Endodermal cell (in vitro differentiated cells): ENCODE data around the gene PRKAG2. TPM values are rescaled to one million over a fixed set of nuclear protein-coding genes. Genes with fewer than 3 reads are reported as not detected.
A peak's percentile ranks its signal among the peaks of the same experiment; 100 is the strongest.

Experiments used
- DNase-seq: peaks from one replicate; pipeline ENCODE4 v3.0.0-alpha.2; 2017
- H3K27ac ChIP-seq: 2 replicates; pipeline ENCODE4 v1.5.1; 2013; ENCODE audit warnings: mild to moderate bottlenecking, low read depth, low read length, moderate library complexity
- H3K27me3 ChIP-seq: 2 replicates; pipeline ENCODE4 v1.6.1; 2013; ENCODE audit warnings: mild to moderate bottlenecking, low read length, moderate library complexity; ENCODE audit not compliant: insufficient read depth, control insufficient read depth, poor library complexity, severe bottlenecking
- H3K36me3 ChIP-seq: 2 replicates; pipeline ENCODE4 v1.7.0; 2013; ENCODE audit warnings: mild to moderate bottlenecking, low read length, moderate library complexity; ENCODE audit not compliant: control insufficient read depth, insufficient read depth
- H3K4me1 ChIP-seq: one replicate; pipeline ENCODE4 v1.7.0; 2013; ENCODE audit warnings: low read length; ENCODE audit not compliant: control insufficient read depth, insufficient read depth
- H3K4me3 ChIP-seq: 2 replicates; pipeline ENCODE4 v1.5.1; 2013; ENCODE audit warnings: mild to moderate bottlenecking, low read length, moderate library complexity
- H3K9ac ChIP-seq: 2 replicates; pipeline ENCODE4 v1.6.1; 2013; ENCODE audit warnings: mild to moderate bottlenecking, low read length, moderate library complexity; ENCODE audit not compliant: poor library complexity, severe bottlenecking; ENCODE audit errors: extremely low read depth
- H3K9me3 ChIP-seq: 2 replicates; pipeline ENCODE4 v1.6.1; 2013; ENCODE audit warnings: mild to moderate bottlenecking, low read length, moderate library complexity; ENCODE audit not compliant: control insufficient read depth
- H3K27ac Mint-ChIP-seq: 2 replicates; pipeline ENCODE4 v1.8.0; 2020; ENCODE audit warnings: mixed read lengths
- H3K27me3 Mint-ChIP-seq: 2 replicates; pipeline ENCODE4 v1.8.0; 2021; ENCODE audit warnings: mild to moderate bottlenecking, mixed read lengths; ENCODE audit not compliant: insufficient read depth
- H3K36me3 Mint-ChIP-seq: 2 replicates; pipeline ENCODE4 v1.8.0; 2020; ENCODE audit warnings: low read depth, mixed read lengths
- H3K4me1 Mint-ChIP-seq: 2 replicates; pipeline ENCODE4 v1.8.0; 2020; ENCODE audit warnings: mixed read lengths
- H3K4me3 Mint-ChIP-seq: 2 replicates; pipeline ENCODE4 v1.8.0; 2020; ENCODE audit warnings: mild to moderate bottlenecking, moderate library complexity, mixed read lengths
- H3K9me3 Mint-ChIP-seq: 2 replicates; pipeline ENCODE4 v1.8.0; 2020; ENCODE audit warnings: mild to moderate bottlenecking, mixed read lengths
- CTCF ChIP-seq: fragments of 200-600 bp; sonication (generic); conservative IDR thresholded peaks from 2 replicates; pipeline ENCODE4 v1.5.0; 2021; ENCODE audit warnings: antibody characterized with exemption, mild to moderate bottlenecking
- WGBS, 2 experiments: methylation state at CpG; one replicate each; pipeline versions ENCODE4 v1.1.5 to v1.1.7; 2013; ENCODE audit warnings: missing lambda C conversion rate in 2 of 2, mixed read lengths in 1 of 2; ENCODE audit not compliant: insufficient coverage in 1 of 2, insufficient read length in 1 of 2; 5-methylcytosine and 5-hydroxymethylcytosine counted together
- total RNA-seq, 2 donors: library from RNA; stranded (reverse); fragmentation: NEBNext Ultra II Directional in 1 of 2; extraction: Animal tissue kit (Norgen Biotek cat#: 25700) in 1 of 2; gene quantifications; 2 replicates in 1 of 2; 3 replicates in 1 of 2; pipeline ENCODE4 v1.2.1, GENCODE V29; 2021

PRKAG2 gene
- total RNA-seq, 2 donors from 2014 or later, result 17.2 to 20.7 TPM

- Mint-ChIP-seq H3K27ac (no peak overlapping the region), H3K4me1 (peaks cover 3% of the 10 kb centered on the region), H3K9me3 (no peaks in the 10 kb centered on the region), H3K36me3 (no peaks in the 10 kb centered on the region), H3K4me3 (no peak overlapping the region), H3K27me3 (peaks cover 24% of the 10 kb centered on the region)
- 83 to 90% methylated on average over 3 to 9 of the region's 9 CpGs for WGBS, 2 experiments
- DNase-seq, result peak; percentile 31
- Histone ChIP-seq H3K4me1 (no peaks in the 10 kb centered on the region), H3K9me3 (no peaks in the 10 kb centered on the region), H3K27ac (no peak overlapping the region), H3K36me3 (no peaks in the 10 kb centered on the region), H3K27me3 (peaks cover 8% of the 10 kb centered on the region), H3K9ac (no peak overlapping the region), H3K4me3 (no peak overlapping the region)
- TF ChIP-seq CTCF, result no peak
Measured at GRCh38 chr7:151893405-151893923, 16.5 kb upstream of the PRKAG2 start.

- H3K9me3 ChIP-seq, result no peaks in the 10 kb centered on the region
- H3K4me1 ChIP-seq, result no peaks in the 10 kb centered on the region
- no peaks in the 10 kb centered on the region for H3K36me3 ChIP-seq
- peaks cover 15% of the 10 kb centered on the region for H3K27me3 ChIP-seq
- peak; percentile 27 for DNase-seq
- H3K4me3 Mint-ChIP-seq, result no peak overlapping the region
- H3K27ac Mint-ChIP-seq, result no peak overlapping the region
- H3K27ac ChIP-seq, result no peak overlapping the region
- H3K9ac ChIP-seq, result no peak overlapping the region
- H3K4me3 ChIP-seq, result no peak overlapping the region
- peaks cover 33% of the 10 kb centered on the region for H3K27me3 Mint-ChIP-seq
- no peaks in the 10 kb centered on the region for H3K36me3 Mint-ChIP-seq
- TF ChIP-seq CTCF, result no peak
- H3K9me3 Mint-ChIP-seq, result no peaks in the 10 kb centered on the region
- H3K4me1 Mint-ChIP-seq, result peaks cover under 1% of the 10 kb centered on the region
- WGBS, 2 experiments, result 79 to 85% methylated on average over 5 to 9 of the region's 9 CpGs
Measured at GRCh38 chr7:151891753-151892152, 14.8 kb upstream of the PRKAG2 start.

GRCh38 chr7:151891182-151891581 is 14.3 kb upstream of the PRKAG2 start:
- Mint-ChIP-seq H3K4me3 (no peak overlapping the region), H3K36me3 (no peaks in the 10 kb centered on the region), H3K4me1 (no peaks in the 10 kb centered on the region), H3K27ac (no peak overlapping the region), H3K9me3 (no peaks in the 10 kb centered on the region), H3K27me3 (peaks cover 36% of the 10 kb centered on the region)
- TF ChIP-seq CTCF, result no peak
- DNase-seq, result peak; percentile 52
- H3K36me3 ChIP-seq, result no peaks in the 10 kb centered on the region
- peaks cover 15% of the 10 kb centered on the region for H3K27me3 ChIP-seq
- no peak overlapping the region for H3K27ac ChIP-seq
- H3K9me3 ChIP-seq, result no peaks in the 10 kb centered on the region
- H3K4me3 ChIP-seq, result no peak overlapping the region
- no peak overlapping the region for H3K9ac ChIP-seq
- WGBS, 2 experiments, result 82 to 91% methylated on average over 6 to 7 of the region's 7 CpGs
- H3K4me1 ChIP-seq, result no peaks in the 10 kb centered on the region
